Right atrium auricular region (tissue), 2 donors: ENCODE measurements around the gene AGTR2. TPM values are rescaled to one million over a fixed set of nuclear protein-coding genes. Genes with fewer than 3 reads are reported as not detected.
"Not testable (repeated sequence)": the region's sequence is repeated elsewhere in the genome, so short reads cannot be mapped to it uniquely, and the experiment has no call there.

ENCODE experiments used
- DNase-seq: peaks from one replicate; pipeline ENCODE4 v3.0.0-alpha.2; 2019; ENCODE audit warnings: low spot score
- H3K27ac ChIP-seq, 2 donors: fragments of 200-600 bp; sonication (generic); 1 replicate in 1 of 2; 2 replicates in 1 of 2; pipeline ENCODE4 v1.5.1; 2016 to 2019
- H3K27me3 ChIP-seq, 2 donors: fragments of 200-600 bp; sonication (generic); one replicate each; pipeline versions ENCODE4 v1.5.1 to v1.6.0; 2017 to 2019
- H3K36me3 ChIP-seq: fragments of 200-600 bp; sonication (generic); one replicate; pipeline ENCODE4 v1.5.1; 2016
- H3K4me1 ChIP-seq, 2 donors: fragments of 200-600 bp; sonication (generic); one replicate each; pipeline versions ENCODE4 v1.5.1 to v1.6.0; 2017 to 2019
- H3K4me3 ChIP-seq, 2 donors: fragments of 200-600 bp; sonication (generic); 1 replicate in 1 of 2; 2 replicates in 1 of 2; pipeline ENCODE4 v1.5.1; 2017 to 2019; ENCODE audit warnings: mild to moderate bottlenecking in 1 of 2, moderate library complexity in 1 of 2
- H3K9me3 ChIP-seq, 2 donors: fragments of 200-600 bp; sonication (generic); one replicate each; pipeline ENCODE4 v1.5.1; 2019
- total RNA-seq, 2 donors: library from RNA; depleted of rRNA; stranded (reverse); fragments of >200 nt; gene quantifications; one replicate each; pipeline ENCODE4 v1.1.0, GENCODE V29; 2016
- TF ChIP-seq, protein P1 (sequence below), 2 donors: fragments of 200-600 bp; sonication (generic); IDR thresholded peaks; one replicate each; pipeline ENCODE4 v1.5.1; 2019; ENCODE audit warnings: antibody characterized with exemption in 2 of 2

The AGTR2 gene, protein sequence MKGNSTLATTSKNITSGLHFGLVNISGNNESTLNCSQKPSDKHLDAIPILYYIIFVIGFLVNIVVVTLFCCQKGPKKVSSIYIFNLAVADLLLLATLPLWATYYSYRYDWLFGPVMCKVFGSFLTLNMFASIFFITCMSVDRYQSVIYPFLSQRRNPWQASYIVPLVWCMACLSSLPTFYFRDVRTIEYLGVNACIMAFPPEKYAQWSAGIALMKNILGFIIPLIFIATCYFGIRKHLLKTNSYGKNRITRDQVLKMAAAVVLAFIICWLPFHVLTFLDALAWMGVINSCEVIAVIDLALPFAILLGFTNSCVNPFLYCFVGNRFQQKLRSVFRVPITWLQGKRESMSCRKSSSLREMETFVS
- not detected for total RNA-seq

DNA sequence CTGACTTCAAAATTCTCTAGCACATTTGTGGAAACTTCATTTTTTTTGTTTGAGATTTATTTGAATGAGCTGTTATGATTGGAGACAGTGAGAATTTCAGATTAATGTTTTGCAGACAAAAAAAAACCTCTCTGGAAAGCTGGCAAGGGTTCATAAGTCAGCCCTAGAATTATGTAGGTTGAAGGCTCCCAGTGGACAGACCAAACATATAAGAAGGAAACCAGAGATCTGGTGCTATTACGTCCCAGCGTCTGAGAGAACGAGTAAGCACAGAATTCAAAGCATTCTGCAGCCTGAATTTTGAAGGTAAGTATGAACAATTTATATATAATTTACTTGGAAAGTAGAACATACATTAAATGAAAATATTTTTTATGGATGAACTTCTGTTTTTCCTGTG, at the start of gene AGTR2:
Gene AGTR2, plus strand, starts transcription at position 234 of the 400 bp plus-strand sequence. CDS start 1,537 bp downstream, outside the sequence.
- Histone ChIP-seq H3K4me3 (no peak within 1 kb of the TSS), H3K4me1 (no peaks in the 10 kb centered on the region), H3K9me3 (no peaks in the 10 kb centered on the region), H3K36me3 (no peaks in the 10 kb centered on the region), H3K27me3 (no peaks in the 10 kb centered on the region), H3K27ac (no peak within 1 kb of the TSS)
- no peak for DNase-seq
- TF ChIP-seq, protein P1, sequence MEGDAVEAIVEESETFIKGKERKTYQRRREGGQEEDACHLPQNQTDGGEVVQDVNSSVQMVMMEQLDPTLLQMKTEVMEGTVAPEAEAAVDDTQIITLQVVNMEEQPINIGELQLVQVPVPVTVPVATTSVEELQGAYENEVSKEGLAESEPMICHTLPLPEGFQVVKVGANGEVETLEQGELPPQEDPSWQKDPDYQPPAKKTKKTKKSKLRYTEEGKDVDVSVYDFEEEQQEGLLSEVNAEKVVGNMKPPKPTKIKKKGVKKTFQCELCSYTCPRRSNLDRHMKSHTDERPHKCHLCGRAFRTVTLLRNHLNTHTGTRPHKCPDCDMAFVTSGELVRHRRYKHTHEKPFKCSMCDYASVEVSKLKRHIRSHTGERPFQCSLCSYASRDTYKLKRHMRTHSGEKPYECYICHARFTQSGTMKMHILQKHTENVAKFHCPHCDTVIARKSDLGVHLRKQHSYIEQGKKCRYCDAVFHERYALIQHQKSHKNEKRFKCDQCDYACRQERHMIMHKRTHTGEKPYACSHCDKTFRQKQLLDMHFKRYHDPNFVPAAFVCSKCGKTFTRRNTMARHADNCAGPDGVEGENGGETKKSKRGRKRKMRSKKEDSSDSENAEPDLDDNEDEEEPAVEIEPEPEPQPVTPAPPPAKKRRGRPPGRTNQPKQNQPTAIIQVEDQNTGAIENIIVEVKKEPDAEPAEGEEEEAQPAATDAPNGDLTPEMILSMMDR (IDR thresholded peaks at IDR 0.05): no peak

DNA sequence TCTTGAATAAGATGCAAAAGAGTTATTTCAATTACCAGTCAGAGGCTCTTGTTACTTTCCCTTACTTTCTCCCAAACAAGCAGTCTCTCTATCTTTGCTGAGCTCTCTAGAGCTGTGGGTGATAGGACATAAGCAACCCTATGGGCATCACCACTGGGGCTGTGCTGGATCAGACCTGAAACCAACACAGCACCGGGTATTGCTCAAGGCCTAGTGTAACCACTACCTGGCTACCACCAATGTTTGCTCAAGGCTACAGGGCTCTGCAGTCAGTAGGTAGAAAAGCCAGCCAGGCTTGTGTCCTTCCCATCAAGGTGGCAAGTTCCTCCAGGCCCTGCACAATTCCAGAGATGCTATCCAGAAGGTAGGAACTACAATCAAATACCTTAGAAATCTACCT, 35.3 kb upstream of the AGTR2 start:
- no peaks in the 10 kb centered on the region for H3K9me3 ChIP-seq
- no peak overlapping the region for H3K27ac ChIP-seq
- H3K4me1 ChIP-seq: no peaks in the 10 kb centered on the region
- TF ChIP-seq, protein P1 (IDR thresholded peaks at IDR 0.05): no peak
- no peaks in the 10 kb centered on the region for H3K27me3 ChIP-seq
- no peak for DNase-seq
- H3K36me3 ChIP-seq: no peaks in the 10 kb centered on the region
- no peak overlapping the region for H3K4me3 ChIP-seq

DNA sequence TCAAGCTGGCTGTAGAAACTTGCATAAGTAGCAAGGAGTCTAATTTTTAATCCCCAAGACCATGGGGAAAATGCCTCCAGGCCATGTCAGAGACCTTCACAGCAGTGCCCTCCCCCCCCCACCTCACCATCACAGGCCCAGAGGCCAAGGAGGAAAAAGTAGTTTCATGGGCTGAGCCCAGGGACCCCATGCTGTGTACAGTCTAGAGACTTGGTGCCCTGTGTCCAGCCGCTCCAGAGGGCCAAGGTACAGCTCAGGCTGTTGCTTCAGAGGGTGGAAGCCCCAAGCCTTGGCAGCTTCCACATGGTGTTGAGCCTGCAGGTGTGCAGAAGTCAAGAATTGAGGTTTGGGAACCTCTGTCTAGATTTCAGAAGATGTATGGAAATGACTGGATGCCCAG, 29.3 kb upstream of the AGTR2 start:
- not testable (repeated sequence) for H3K4me3 ChIP-seq, H3K27me3 ChIP-seq, H3K4me1 ChIP-seq, DNase-seq, H3K36me3 ChIP-seq, H3K9me3 ChIP-seq, H3K27ac ChIP-seq

DNA sequence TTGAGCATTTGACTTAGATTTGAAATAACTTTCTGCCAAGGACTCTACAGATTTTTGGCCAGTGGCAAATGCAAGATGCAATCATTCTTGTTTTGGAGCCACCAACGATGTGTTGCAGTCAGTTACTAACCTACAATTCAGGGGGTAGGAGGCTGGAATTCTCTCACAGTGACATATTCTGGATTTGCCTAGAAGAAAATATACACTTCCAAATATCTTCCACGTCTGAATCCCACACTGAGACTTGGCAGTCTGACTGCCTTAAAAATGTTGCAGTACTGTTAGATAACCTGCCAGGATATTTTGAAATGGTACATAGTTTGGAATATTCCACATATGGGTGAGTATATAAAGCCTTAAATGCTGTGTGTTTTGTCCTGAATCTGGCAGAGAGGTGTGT, 27.6 kb upstream of the AGTR2 start:
- no peak overlapping the region for H3K4me3 ChIP-seq
- H3K4me1 ChIP-seq: no peaks in the 10 kb centered on the region
- no peaks in the 10 kb centered on the region for H3K27me3 ChIP-seq
- no peaks in the 10 kb centered on the region for H3K36me3 ChIP-seq
- no peak overlapping the region for H3K27ac ChIP-seq
- H3K9me3 ChIP-seq: no peaks in the 10 kb centered on the region
- DNase-seq: no peak
- TF ChIP-seq, protein P1 (IDR thresholded peaks at IDR 0.05): no peak

DNA sequence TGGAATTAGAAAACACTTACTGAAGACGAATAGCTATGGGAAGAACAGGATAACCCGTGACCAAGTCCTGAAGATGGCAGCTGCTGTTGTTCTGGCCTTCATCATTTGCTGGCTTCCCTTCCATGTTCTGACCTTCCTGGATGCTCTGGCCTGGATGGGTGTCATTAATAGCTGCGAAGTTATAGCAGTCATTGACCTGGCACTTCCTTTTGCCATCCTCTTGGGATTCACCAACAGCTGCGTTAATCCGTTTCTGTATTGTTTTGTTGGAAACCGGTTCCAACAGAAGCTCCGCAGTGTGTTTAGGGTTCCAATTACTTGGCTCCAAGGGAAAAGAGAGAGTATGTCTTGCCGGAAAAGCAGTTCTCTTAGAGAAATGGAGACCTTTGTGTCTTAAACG, 2.4 kb downstream of the AGTR2 start:
- Histone ChIP-seq H3K9me3 (no peaks in the 10 kb centered on the region), H3K36me3 (no peaks in the 10 kb centered on the region), H3K4me1 (no peaks in the 10 kb centered on the region), H3K4me3 (no peak overlapping the region), H3K27ac (no peak overlapping the region), H3K27me3 (no peaks in the 10 kb centered on the region)
- TF ChIP-seq, protein P1 (IDR thresholded peaks at IDR 0.05): no peak
- DNase-seq: no peak

DNA sequence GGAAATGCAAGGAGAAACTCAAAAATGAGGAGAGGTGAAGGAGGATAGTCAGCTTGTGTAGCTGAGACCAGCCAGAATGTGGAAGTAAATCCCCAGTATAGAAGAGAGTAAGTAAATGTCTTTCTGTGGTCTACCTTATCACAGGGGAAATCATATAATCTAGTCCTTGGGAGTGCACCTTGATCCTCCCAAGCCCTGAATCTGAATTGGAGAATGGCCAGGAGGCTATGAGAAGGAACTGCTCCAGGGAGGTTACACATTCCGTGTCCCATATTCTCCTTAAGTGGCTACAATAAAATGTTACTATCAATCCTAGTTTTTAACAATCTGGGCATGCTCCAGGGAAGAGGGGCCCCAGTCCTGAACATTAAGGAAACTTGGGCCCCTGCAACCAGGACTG, 10.8 kb downstream of the AGTR2 start:
- H3K27me3 ChIP-seq: no peaks in the 10 kb centered on the region
- TF ChIP-seq, protein P1 (IDR thresholded peaks at IDR 0.05): no peak
- H3K4me1 ChIP-seq: no peaks in the 10 kb centered on the region

More for the DNA sequence above, 10.8 kb downstream of the AGTR2 start:
- H3K4me3 ChIP-seq: no peak overlapping the region
- no peaks in the 10 kb centered on the region for H3K36me3 ChIP-seq
- H3K27ac ChIP-seq: no peak overlapping the region
- no peak for DNase-seq
- H3K9me3 ChIP-seq: peaks cover 0 to 8% of the 10 kb centered on the region in 2 donors
